Stimulated activated CD4-positive, alpha-beta T cell treated with anti-CD3 and anti-CD28 coated beads, Interleukin-15, amount 100 ng/mL, for 24 hours (primary cell): ENCODE results near the gene ADTRP.

Experiments used
- DNase-seq: peaks from one replicate; pipeline ENCODE4 v3.0.0-alpha.2; 2020

ADTRP gene

DNA sequence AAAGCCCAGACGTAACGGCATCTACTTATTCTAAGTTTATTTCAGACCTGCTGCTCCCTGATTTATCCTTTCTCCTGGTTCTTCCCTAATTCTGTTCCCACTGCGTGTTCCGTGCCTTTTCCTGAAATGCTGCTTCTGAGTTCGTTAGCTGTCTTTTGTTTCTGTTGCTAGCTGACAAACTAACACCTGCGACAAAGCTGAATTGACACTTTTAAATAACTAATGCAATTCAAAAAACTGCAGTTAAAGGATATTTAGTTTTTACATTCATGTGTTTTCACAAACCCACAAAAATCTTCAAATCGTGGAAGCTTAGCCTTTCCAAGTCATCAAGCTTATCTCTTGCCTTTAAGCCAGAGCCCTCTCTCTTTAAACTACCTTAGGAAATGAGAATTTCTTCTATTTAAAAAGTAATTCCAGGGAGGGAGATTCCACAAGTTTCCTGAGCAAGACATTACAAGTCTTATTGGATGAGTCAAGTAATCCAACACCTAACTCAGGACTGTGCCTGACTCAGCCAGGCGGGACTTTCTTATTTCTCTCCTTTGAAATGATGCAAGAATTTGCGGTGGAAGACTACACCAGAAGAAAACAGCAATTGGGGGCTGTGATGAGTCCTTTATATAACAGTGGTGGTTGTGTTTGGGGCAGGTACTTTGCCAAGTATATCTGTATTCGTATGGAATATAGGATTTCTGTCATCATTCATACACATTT is 6.3 kb downstream of the ADTRP start:
- DNase-seq, result peak; percentile 29

DNA sequence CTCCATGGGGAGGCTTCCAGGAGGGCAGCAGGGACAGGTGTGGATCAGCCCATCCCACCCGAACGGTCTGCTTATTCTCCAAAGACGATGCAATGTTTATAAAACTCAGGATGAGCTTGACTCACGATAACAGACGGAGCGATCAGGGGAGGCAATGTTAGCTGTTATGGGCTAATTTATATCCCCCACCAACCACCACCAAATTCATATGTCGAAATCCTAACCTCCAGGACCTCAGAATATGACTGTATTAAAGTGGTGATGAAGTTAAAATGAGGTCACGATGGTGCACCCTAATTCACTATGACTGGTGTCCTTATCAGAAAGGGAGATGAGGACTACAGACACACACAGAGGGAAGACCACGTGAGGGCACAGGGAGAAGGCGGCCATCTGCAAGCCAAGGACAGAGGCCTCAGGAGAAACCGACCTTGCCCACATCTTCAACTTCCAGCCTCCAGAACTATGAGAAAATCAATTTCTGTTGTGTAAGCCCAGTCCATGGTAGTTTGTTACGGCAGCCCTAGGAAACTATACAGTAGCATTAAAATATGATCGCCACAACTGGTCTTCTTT is 7.0 kb downstream of the ADTRP start:
- DNase-seq, result no peak

GRCh38 chr6:11770546-11771466 is 7.8 kb downstream of the ADTRP start:
- no peak for DNase-seq

DNA sequence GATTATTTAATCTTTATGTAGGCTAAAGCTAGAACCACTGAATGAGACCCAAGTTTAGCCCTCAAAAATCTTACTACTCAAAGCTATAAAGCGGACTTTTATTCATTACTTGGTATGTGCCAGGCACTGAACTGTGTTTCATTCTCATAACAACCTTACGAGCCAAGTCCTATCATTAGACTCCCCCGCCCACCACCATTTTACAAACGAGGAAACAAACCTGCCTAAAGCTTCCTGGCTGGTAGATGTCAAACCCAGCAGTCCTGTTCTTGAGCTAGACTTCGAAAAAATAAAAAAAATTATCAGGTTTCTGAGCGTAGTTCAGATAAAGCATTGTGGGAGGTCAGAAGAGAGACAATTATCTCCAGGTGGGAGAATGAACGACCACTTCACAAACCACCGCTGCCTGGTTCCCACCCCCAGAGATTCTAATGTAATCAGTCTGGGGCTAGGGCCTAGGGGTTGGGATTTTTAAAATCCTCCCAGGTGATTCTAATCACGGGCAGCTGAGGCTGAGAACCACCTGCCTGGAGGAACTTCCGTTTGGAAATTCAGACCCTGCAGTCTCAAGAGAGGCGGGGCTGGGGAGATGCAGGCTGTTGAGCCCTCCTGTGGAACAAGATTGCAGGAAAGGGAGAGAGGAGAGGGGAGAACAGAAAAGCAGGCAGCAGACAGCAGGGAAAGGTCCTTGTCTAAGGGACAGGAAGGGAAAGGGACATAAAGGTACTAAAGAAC is 8.6 kb downstream of the ADTRP start:
- DNase-seq, result no peak

GRCh38 chr6:11769244-11769643 is 9.4 kb downstream of the ADTRP start:
- no peak for DNase-seq

GRCh38 chr6:11767978-11768756 is 10.4 kb downstream of the ADTRP start:
- no peak for DNase-seq

- DNase-seq, result no peak
These were observed 11.1 kb downstream of the ADTRP start for GRCh38 chr6:11767458-11767857.

DNA sequence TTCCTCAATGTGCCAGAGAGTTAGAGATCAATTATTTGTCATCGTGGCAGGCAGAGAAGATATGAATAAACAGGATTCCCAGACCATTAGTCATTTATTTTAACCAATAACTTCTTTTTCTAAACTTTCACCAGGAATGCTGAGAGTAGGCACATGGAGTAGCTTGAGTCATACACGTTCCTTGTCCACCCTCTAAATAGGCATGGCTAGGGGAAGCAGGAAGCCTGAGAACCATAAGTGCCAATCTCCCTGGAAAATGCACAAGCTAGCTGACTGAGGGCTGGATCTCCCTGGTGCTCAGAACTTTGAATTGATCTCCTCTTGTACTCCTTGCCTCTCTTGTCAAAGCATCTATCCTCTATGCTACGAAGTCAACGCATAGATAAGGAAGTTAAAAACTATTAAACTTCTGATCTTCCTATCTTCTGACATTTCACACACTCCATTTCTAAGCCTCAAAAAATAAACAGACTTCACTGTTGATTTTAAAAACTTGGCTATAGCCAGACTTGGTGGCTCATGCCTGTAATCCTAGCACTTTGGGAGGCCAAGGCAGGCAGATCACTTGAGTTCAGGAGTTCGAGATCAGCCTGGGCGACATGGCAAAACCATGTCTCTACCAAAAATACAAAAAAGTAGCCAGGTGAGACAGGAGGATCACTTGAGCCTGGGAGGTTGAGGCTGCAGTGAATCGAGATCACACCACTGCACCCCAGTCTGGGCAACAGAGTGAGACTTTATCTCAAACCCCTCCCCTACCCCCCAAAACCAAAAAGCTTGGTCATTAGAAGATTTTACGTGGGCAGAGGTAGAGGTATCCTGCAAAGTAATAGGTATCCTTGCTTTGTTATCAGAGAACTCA is 11.8 kb downstream of the ADTRP start:
- DNase-seq, result no peak

DNA sequence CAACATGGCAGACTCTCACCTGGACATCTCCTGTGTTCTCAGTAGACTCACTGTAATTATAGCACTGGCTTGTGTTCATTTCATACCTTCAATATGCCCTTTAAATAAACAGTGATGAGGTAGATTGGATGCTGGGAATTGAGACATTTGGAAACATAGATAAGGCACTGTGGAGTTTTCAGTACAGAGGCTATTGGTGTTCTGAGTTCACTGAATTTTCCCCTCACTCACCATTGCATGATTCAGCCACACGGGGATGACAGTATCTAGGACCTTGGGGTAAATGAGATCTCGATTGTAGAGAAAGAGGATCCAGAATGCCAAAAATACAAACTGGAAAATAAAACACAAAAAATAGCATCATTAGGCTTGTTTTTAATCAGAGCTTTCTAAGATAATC is 12.6 kb downstream of the ADTRP start:
- DNase-seq, result no peak

DNA sequence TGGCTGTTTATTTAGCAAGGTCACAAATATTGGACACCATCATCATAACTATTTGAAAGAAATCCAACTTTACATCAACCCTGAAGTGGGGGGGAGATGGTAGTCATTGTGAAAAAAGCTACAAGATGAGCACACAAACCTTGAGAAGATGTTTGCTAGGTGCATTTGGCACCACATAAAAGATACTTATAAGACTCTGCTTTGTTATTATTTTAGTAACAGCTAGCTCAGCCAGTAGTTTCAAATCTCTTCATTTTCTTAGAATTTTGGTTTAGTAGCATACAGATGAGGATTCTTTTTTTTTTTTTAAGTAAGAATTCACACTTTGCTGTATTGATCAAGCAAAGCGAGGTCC is 14.4 kb downstream of the ADTRP start:
- no peak for DNase-seq

GRCh38 chr6:11763460-11764249 is 14.9 kb downstream of the ADTRP start:
- DNase-seq, result no peak

DNA sequence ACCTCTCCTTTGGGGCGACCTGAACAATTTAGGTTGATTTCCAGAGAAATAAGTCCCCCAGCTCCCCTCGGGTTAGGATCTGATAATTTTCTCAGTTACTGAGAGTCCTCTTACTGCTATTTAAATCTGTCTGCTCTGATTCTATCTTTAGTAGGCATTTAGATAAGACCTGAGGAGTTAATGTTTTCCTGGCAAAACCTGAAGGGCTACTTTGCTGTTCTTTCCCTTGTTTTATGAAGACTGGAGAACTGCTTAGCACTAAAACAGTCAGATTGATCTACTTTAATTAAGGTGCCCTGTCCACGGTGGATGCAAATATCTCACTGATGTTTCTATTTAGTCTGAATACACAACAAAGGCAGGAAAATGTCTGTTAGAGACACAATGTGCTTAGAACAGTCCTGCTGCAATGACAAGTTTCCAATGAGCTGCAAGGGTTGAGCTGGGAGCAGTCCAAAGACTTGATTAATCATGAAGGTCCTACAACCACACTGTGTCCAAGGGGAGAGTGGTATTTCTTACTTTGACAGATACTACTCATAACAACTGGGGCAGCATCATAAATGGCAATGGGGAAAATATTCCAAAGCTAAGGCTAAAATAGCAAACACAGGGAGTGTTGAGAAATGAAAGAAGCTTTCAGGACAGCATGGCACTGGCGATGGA is 15.7 kb downstream of the ADTRP start:
- no peak for DNase-seq

GRCh38 chr6:11761744-11762620 is 16.6 kb downstream of the ADTRP start:
- no peak for DNase-seq

DNA sequence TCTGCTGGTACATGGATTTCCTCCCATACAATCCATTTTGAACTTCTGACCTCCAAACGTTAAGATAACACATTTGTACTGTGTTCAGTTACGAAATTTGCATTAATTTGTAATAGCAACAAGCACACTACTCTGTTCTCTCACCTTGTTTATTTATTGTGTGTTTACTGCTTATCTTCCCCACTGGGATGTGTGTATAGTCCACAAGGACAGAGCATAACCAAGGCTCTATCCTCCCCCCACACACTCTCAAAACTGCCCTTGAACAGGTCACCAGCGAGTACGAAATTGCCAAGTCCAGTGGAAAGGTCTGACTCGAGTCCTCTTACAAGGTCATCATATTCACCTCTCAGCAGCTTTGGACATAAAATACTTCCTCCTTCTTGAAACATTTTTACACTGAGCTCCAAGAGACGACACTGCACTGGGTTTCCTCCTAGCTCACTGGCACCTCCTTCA is 18.6 kb downstream of the ADTRP start:
- DNase-seq, result no peak

DNA sequence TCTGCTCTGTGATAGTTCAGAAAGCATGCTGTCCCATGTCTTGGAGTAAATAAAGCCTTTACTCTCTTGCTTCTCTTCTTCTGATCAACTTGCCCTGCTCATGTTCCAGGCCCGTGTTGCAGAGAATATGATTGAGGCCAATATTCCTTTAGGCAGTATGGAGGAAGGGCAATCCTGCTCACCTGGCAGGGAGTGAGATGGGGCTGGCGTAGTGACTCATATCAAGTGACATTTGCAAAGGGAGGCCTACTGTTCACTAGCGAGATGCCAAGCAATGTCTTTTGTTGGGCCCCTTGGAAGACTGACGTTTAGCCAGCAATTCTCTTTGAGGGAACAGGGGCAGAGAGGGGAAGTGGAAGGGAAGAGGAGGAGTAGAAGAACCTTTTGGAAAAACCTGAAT is 19.7 kb downstream of the ADTRP start:
- DNase-seq, result no peak

DNA sequence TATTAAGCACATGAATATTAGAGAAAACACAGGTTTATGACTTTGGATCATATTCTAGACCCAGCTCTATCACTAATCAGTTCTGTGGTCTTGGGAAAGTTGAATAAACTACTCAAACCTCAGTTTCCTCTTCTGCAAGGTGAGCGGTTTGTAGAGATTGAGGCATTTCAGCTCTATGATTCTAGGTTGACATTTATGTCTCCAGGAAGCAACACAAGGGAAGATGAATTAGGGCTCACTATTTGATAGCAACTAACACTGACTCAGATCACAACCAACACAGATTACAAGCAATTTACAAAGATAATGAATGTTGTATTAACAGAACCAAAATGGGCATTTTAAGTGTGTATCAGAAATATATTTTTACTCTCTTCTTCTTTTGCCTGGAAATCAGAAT is 21.9 kb downstream of the ADTRP start:
- no peak for DNase-seq

- DNase-seq, result no peak
These were observed 22.3 kb downstream of the ADTRP start for GRCh38 chr6:11756292-11756691.

- DNase-seq, result no peak
These were observed 22.9 kb downstream of the ADTRP start for GRCh38 chr6:11755725-11756124.
